Osteoblast (primary cell): ENCODE results near the gene DDC. TPM values are rescaled to one million over a fixed set of nuclear protein-coding genes. Genes with fewer than 3 reads are reported as not detected.
"Not testable (repeated sequence)": the region's sequence is repeated elsewhere in the genome, so short reads cannot be mapped to it uniquely, and the experiment has no call there.

Experiments used
- DNase-seq: peaks from one replicate; pipeline ENCODE4 v3.0.0; 2011; ENCODE audit warnings: low spot score, mixed read lengths; ENCODE audit not compliant: insufficient read length; ENCODE audit errors: missing footprints
- H2AFZ ChIP-seq: 2 replicates; pipeline ENCODE4 v1.6.0; 2011; ENCODE audit warnings: mild to moderate bottlenecking, low read length
- H3K27ac ChIP-seq: 2 replicates; pipeline ENCODE4 v1.5.1; 2011; ENCODE audit warnings: mild to moderate bottlenecking, low read depth, low read length, moderate library complexity
- H3K27me3 ChIP-seq: 2 replicates; pipeline ENCODE4 v1.6.0; 2012; ENCODE audit warnings: mild to moderate bottlenecking, control low read depth, inconsistent platforms, low read length, moderate library complexity; ENCODE audit not compliant: insufficient read depth
- H3K36me3 ChIP-seq: 2 replicates; pipeline ENCODE4 v1.5.1; 2011; ENCODE audit warnings: mild to moderate bottlenecking, low read length, control low read depth, moderate library complexity; ENCODE audit not compliant: insufficient read depth
- H3K4me1 ChIP-seq: 2 replicates; pipeline ENCODE4 v1.5.1; 2011; ENCODE audit warnings: mild to moderate bottlenecking, low read length, control low read depth, moderate library complexity; ENCODE audit not compliant: insufficient read depth
- H3K4me2 ChIP-seq: 2 replicates; pipeline ENCODE4 v1.6.0; 2011; ENCODE audit warnings: mild to moderate bottlenecking, low read length; ENCODE audit not compliant: insufficient read depth
- H3K4me3 ChIP-seq: fragments of 200-600 bp; sonication (generic); 3 replicates; pipeline ENCODE4 v1.5.1; 2012; ENCODE audit warnings: mild to moderate bottlenecking, low read length, inconsistent platforms; ENCODE audit not compliant: insufficient read depth
- H3K79me2 ChIP-seq: 2 replicates; pipeline ENCODE4 v1.6.0; 2012; ENCODE audit warnings: mild to moderate bottlenecking, low read length, control low read depth, inconsistent platforms; ENCODE audit not compliant: insufficient read depth
- H3K9me3 ChIP-seq: 2 replicates; pipeline ENCODE4 v1.5.1; 2011; ENCODE audit warnings: low read depth, low read length, control low read depth
- H4K20me1 ChIP-seq: 2 replicates; pipeline ENCODE4 v1.6.0; 2012; ENCODE audit warnings: mild to moderate bottlenecking, low read length, control low read depth; ENCODE audit not compliant: insufficient read depth
- CTCF ChIP-seq: IDR thresholded peaks from 2 replicates; pipeline ENCODE4 v1.5.1; 2011; ENCODE audit warnings: mild to moderate bottlenecking, low read depth, low read length, moderate library complexity; ENCODE audit errors: extremely low read depth
- total RNA-seq: library from RNA; depleted of rRNA; stranded (reverse); fragments of >200 nt; gene quantifications from 2 replicates; pipeline ENCODE4 v1.2.3, GENCODE V29; 2012

The DDC gene
- total RNA-seq, 1 donor = not detected

- TF ChIP-seq CTCF = no peak
- H2AFZ ChIP-seq = no peak overlapping the region
- no peaks in the 10 kb centered on the region for H3K79me2 ChIP-seq
Observed at GRCh38 chr7:50461695-50462094, 103.5 kb downstream of the DDC start.

GRCh38 chr7:50459183-50459582 is 106.0 kb downstream of the DDC start:
- not testable (repeated sequence) for H3K4me1 ChIP-seq, H3K9me3 ChIP-seq, H3K79me2 ChIP-seq, DNase-seq, H2AFZ ChIP-seq, H3K4me2 ChIP-seq, H4K20me1 ChIP-seq, H3K27ac ChIP-seq, H3K4me3 ChIP-seq, H3K36me3 ChIP-seq
- H3K27me3 ChIP-seq = peaks cover 17% of the 10 kb centered on the region

More at GRCh38 chr7:50461695-50462094, 103.5 kb downstream of the DDC start:
- no peaks in the 10 kb centered on the region for H4K20me1 ChIP-seq
- H3K4me2 ChIP-seq = no peak overlapping the region
- H3K4me3 ChIP-seq = no peak overlapping the region
- H3K27ac ChIP-seq = no peak overlapping the region
- no peaks in the 10 kb centered on the region for H3K36me3 ChIP-seq
- no peaks in the 10 kb centered on the region for H3K9me3 ChIP-seq
- DNase-seq = no peak
- peaks cover 15% of the 10 kb centered on the region for H3K27me3 ChIP-seq
- no peaks in the 10 kb centered on the region for H3K4me1 ChIP-seq

- not testable (repeated sequence) for H2AFZ ChIP-seq, DNase-seq, H4K20me1 ChIP-seq, H3K27ac ChIP-seq, H3K79me2 ChIP-seq, H3K4me3 ChIP-seq, H3K4me1 ChIP-seq, H3K36me3 ChIP-seq, H3K9me3 ChIP-seq, H3K4me2 ChIP-seq
- H3K27me3 ChIP-seq = peaks cover 18% of the 10 kb centered on the region
Observed at GRCh38 chr7:50458651-50459050, 106.6 kb downstream of the DDC start.

GRCh38 chr7:50456371-50457123 is 108.7 kb downstream of the DDC start:
- Histone ChIP-seq H3K36me3 (no peaks in the 10 kb centered on the region), H3K79me2 (no peaks in the 10 kb centered on the region), H3K4me1 (no peaks in the 10 kb centered on the region), H3K4me3 (no peak overlapping the region), H3K4me2 (no peak overlapping the region), H4K20me1 (no peaks in the 10 kb centered on the region), H3K27me3 (peaks cover 19% of the 10 kb centered on the region), H3K27ac (no peak overlapping the region), H2AFZ (no peak overlapping the region), H3K9me3 (no peaks in the 10 kb centered on the region)
- TF ChIP-seq CTCF = no peak
- no peak for DNase-seq

GRCh38 chr7:50455658-50456057 is 109.5 kb downstream of the DDC start:
- Histone ChIP-seq H3K9me3 (no peaks in the 10 kb centered on the region), H3K79me2 (no peaks in the 10 kb centered on the region), H3K4me3 (no peak overlapping the region), H4K20me1 (no peaks in the 10 kb centered on the region), H3K4me2 (no peak overlapping the region), H2AFZ (no peak overlapping the region), H3K27me3 (peaks cover 19% of the 10 kb centered on the region), H3K4me1 (no peaks in the 10 kb centered on the region), H3K36me3 (no peaks in the 10 kb centered on the region), H3K27ac (no peak overlapping the region)
- no peak for DNase-seq
- TF ChIP-seq CTCF = no peak
